ENCODE measurements around the gene BIRC7.

Gene BIRC7

DNA sequence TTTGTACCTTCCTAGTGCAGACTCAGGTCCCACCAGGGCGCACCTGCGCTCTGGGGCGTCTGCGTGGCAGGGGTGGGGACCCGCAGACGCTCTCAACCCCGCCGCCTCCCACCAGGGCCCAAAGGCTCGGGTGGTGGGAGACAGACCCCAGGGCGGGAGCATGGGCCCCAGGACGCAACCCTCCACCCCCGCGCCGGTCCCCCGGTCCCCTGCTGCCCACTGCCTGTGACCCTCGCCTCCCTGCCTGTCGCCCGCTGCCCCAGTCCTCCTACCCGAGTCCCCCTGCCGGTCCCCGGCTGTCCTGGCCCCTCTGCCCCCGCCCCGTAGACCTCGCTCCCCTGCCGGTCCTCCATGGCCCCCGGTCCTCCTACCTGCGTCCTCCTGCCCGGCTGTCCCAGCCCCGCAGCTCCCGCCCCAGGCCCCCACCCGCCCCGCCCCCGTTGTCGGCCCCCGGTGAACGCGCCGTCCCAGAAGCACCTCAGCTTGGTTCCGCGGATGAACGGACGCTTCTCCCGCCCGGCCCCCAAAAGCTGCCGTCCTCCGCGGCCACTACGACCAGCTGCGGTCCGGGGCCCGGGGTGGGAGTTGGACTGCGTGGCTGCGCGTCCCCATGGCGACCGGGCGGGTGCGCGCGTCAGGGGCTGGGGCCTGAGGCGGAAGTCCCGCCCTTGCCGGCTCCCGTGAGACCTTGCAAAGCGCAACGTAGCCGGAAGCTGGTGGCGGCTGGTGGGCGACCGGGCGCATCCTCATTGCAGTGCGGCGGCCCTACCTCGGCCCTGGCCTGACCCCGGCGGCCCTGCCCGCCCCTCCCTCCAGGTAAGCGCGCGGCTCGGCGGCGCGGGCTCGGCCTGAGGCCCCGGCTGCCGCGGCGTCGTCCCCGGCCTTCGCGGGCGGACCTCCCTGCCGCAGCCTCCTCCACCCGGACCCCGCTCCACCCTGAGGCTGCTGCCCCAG lies 36.7 kb downstream of the BIRC7 start, which contains the start of gene ARFGAP1:
Gene ARFGAP1 (plus strand): TSS at position 709 of the 954 bp plus-strand sequence. CDS start 2,768 bp downstream, outside the sequence.
- peak; percentile 84 to 87 for DNase-seq
- Mint-ChIP-seq H3K4me3 (peak within 1 kb of the TSS; percentile 85 to 97), H3K27me3 (no peaks in the 10 kb centered on the region), H3K27ac (peak within 1 kb of the TSS; percentile 96 to 97), H3K4me1 (peaks cover 34% of the 10 kb centered on the region), H3K9me3 (no peaks in the 10 kb centered on the region)
- ATAC-seq: peak; percentile 98

DNA sequence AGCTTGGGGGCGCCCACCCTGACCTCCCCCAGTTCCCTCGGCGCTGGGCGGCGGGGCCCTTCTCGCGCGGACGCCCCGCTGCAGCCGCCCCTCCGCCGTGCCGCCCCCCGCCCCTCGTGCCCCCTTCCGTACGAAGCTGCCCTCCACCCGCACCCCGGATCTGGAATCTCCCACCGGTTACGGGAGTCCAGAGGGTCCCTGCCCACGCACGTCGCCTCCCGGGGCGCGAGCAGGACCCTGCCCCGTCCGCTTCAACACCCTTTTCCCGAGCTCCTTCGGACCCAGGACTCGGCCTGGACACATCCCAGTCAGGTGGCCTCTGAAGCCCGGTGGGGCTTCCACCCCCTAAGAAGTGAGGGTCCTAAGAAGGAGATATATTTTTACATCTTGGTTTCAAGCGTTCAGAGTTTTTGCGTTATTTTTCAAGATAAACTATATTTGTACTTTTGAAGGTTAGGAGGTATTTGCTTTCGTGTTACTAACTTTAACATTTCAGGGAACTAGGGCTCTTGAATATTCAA lies 37.4 kb downstream of the BIRC7 start:
- DNase-seq (no peak), ATAC-seq (peak; percentile 1)
- Mint-ChIP-seq H3K4me3 (peak overlapping the region; percentile 85 to 97), H3K9me3 (no peaks in the 10 kb centered on the region), H3K4me1 (peaks cover 34% of the 10 kb centered on the region), H3K27me3 (no peaks in the 10 kb centered on the region), H3K27ac (peak overlapping the region; percentile 96 to 97)

GRCh38 chr20:63273635-63274380 lies 38.1 kb downstream of the BIRC7 start:
- no peaks in the 10 kb centered on the region for H3K27me3 Mint-ChIP-seq
- DNase-seq (no peak), ATAC-seq (no peak)
- H3K9me3 Mint-ChIP-seq: no peaks in the 10 kb centered on the region
- H3K4me3 Mint-ChIP-seq: peak overlapping the region; percentile 85 to 97
- H3K4me1 Mint-ChIP-seq: peaks cover 34% of the 10 kb centered on the region
- peak overlapping the region; percentile 96 to 97 for H3K27ac Mint-ChIP-seq

- no peak for ATAC-seq
- peak overlapping the region; percentile 26 to 53 for H3K4me3 Mint-ChIP-seq
- no peak for DNase-seq
- H3K9me3 Mint-ChIP-seq: no peaks in the 10 kb centered on the region
- H3K4me1 Mint-ChIP-seq: peaks cover 34% of the 10 kb centered on the region
- H3K27me3 Mint-ChIP-seq: no peaks in the 10 kb centered on the region
- peak overlapping the region in 1 of 2 donors; percentile 90 for H3K27ac Mint-ChIP-seq
Observed at GRCh38 chr20:63274381-63275228, 38.9 kb downstream of the BIRC7 start.

DNA sequence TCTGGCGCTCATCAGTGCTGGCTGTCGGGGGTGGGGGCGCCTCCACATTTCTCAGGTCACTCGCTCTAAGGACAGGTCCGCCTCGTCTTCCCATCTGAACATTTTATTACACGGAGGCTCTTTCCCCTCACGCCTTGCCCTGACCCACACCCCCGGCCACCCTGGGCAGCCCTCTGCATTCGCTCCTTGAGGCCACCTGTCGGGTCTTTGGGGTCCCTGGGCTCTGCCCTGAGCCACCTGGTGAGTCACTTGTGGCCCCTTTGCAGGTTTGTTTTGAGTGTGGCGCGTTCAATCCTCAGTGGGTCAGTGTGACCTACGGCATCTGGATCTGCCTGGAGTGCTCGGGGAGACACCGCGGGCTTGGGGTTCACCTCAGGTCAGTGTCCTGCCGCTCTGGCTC lies 40.1 kb downstream of the BIRC7 start:
- peak overlapping the region in 1 of 2 donors; percentile 33 for H3K4me3 Mint-ChIP-seq

DNA sequence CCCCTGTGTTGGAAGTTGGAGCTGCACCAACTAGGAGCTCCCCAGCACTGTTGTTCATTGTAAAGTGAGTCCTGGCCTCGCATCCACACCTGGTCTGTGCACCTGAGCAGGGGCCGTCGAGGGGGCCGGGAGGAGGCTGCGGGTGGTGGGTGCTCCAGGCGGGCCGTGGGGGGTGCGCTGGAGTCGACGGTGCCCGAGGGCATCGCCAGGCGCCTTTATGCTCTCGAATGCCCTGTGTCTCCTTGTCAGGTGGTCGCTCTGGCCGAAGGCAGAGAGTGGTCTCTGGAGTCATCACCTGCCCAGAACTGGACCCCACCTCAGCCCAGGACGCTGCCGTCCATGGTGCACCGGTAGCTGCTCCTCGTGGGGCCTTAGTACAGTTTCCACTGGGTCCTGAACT lies 41.3 kb downstream of the BIRC7 start:
- DNase-seq (no peak), ATAC-seq (no peak)
- no peak overlapping the region for H3K4me3 Mint-ChIP-seq
- H3K27ac Mint-ChIP-seq: no peak overlapping the region
- no peaks in the 10 kb centered on the region for H3K9me3 Mint-ChIP-seq
- no peaks in the 10 kb centered on the region for H3K27me3 Mint-ChIP-seq
- H3K4me1 Mint-ChIP-seq: peaks cover 27% of the 10 kb centered on the region

More for the DNA sequence above, 40.1 kb downstream of the BIRC7 start:
- no peak for DNase-seq
- Mint-ChIP-seq H3K27ac (no peak overlapping the region), H3K27me3 (no peaks in the 10 kb centered on the region), H3K9me3 (no peaks in the 10 kb centered on the region), H3K4me1 (peaks cover 34% of the 10 kb centered on the region)
- no peak for ATAC-seq

- ATAC-seq (no peak), DNase-seq (no peak)
- no peak overlapping the region for H3K27ac Mint-ChIP-seq
- peaks cover 27% of the 10 kb centered on the region for H3K4me1 Mint-ChIP-seq
- H3K4me3 Mint-ChIP-seq: no peak overlapping the region
- H3K27me3 Mint-ChIP-seq: no peaks in the 10 kb centered on the region
- no peaks in the 10 kb centered on the region for H3K9me3 Mint-ChIP-seq
Observed at GRCh38 chr20:63277466-63278272, 42.0 kb downstream of the BIRC7 start.

DNA sequence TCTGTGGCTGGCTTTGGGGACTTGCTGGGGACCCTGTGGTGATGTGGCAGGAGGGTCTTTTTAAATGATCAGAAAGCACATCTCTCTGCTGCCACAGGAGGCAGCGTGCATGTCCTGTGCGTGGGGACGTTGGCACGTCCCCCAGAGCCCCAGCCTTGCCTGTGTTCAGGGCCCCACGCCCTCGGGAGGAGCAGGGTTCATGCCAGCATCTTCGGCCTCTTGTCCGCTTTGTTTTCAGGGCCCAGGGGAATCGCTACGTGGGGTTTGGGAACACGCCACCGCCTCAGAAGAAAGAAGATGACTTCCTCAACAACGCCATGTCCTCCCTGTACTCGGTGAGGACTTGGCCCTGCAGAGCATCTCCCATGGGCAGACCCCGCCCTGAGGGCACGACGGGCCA lies 43.0 kb downstream of the BIRC7 start:
- Mint-ChIP-seq H3K9me3 (no peaks in the 10 kb centered on the region), H3K27me3 (no peaks in the 10 kb centered on the region), H3K4me1 (peaks cover 23% of the 10 kb centered on the region), H3K4me3 (no peak overlapping the region), H3K27ac (no peak overlapping the region)
- DNase-seq (no peak), ATAC-seq (no peak)

DNA sequence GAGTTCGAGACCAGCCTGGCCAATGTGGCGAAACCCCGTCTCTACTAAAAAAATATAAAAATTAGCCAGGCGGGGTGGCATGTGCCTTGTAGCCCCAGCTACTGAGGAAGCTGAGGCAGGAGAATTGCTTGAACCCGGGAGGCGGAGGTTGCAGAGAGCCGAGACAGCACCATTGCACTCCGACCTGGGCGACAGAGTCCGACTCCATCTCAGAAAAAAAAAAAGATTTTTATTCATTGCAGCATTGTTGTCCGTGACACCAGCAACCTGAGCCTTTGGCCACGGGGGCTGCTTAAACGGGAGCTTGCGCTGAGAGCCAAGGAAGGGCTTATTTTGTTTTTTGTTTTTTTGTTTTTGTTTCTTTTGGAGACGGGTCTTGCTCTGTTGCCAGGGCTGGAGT lies 44.2 kb downstream of the BIRC7 start:
- no peaks in the 10 kb centered on the region for H3K9me3 Mint-ChIP-seq
- no peak for DNase-seq
- H3K27me3 Mint-ChIP-seq: no peaks in the 10 kb centered on the region
- H3K4me1 Mint-ChIP-seq: peaks cover 10% of the 10 kb centered on the region
- H3K27ac Mint-ChIP-seq: no peak overlapping the region
- H3K4me3 Mint-ChIP-seq: no peak overlapping the region
- ATAC-seq: no peak

DNA sequence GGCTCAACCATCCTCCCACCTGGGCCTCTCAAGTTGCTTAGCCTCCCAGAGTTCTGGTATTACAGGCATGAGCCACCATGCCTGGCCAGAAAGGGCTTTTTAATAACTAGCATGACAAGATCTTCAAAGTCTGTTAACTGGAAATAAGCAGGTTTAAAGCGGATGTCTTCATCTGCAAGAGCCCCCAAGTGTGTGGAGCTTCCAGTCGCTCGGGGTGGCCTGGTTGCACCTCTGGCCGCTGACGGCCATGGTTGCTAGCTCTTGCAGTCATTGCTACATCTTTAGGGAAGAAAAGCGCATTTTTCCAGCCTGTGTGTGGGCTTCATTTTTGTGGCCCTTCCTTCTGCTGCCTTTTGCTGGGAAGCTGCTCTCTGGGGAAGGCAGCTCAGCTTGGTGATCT lies 44.7 kb downstream of the BIRC7 start:
- Mint-ChIP-seq H3K9me3 (no peaks in the 10 kb centered on the region), H3K4me3 (no peak overlapping the region), H3K27me3 (no peaks in the 10 kb centered on the region), H3K27ac (no peak overlapping the region), H3K4me1 (peaks cover 6% of the 10 kb centered on the region)
- DNase-seq (no peak), ATAC-seq (no peak)

DNA sequence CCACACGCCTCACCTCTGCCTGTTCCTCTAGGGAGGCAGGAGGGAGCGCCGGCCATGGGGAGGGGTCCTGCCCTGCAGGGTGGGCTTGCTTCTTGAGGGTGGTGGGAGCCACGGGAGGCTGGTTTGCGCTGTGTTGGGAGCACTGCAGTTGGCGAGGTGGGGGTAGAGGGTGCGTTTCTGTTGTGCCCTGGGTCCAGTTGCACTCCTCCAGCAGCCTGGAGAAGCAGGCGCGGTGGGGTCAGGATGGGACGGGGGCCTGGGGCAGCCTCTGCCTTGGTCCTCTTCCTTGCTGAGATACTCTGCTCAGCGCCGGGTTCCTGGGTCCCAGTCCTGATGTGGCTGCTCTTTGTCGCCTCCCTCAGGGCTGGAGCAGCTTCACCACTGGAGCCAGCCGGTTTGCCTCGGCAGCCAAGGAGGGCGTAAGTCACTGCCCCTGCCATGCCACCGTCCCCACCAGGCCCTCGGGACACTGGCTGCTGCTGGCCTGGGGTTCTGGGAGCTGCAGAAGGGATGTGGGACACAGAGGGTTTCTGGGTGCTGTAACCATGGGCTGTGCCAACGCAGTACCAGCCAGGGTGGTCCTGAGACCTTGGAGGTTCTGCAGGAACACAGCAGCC lies 45.3 kb downstream of the BIRC7 start:
- no peak for ATAC-seq
- Mint-ChIP-seq H3K4me3 (no peak overlapping the region), H3K9me3 (no peaks in the 10 kb centered on the region), H3K27ac (no peak overlapping the region), H3K4me1 (no peaks in the 10 kb centered on the region), H3K27me3 (no peaks in the 10 kb centered on the region)
- no peak for DNase-seq

GRCh38 chr20:63281742-63282665 lies 46.3 kb downstream of the BIRC7 start:
- no peak overlapping the region for H3K4me3 Mint-ChIP-seq

DNA sequence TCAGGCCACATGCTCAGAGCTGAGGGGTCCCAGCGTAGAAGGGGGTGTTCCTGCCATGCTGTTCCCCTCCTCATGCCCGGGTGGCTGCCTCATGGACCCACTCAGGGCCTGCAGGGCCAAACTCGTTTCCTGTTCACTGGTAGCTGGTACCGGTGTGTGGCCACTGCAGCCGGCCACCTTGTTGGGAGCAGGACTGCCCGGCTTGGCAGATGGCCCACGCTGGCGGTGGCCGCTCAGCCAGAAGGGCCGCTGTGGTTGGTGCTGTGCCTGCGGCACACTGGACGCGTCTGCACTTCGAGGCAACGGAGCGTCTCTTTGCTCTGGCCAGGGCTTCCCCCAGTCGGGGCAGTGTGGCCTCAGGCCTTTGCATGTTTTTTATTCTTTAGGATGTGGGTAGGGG lies 47.2 kb downstream of the BIRC7 start:
- Mint-ChIP-seq H3K4me3 (no peak overlapping the region), H3K27ac (no peak overlapping the region), H3K4me1 (no peaks in the 10 kb centered on the region), H3K27me3 (no peaks in the 10 kb centered on the region), H3K9me3 (no peaks in the 10 kb centered on the region)
- DNase-seq (no peak), ATAC-seq (no peak)

More at GRCh38 chr20:63281742-63282665, 46.3 kb downstream of the BIRC7 start:
- Mint-ChIP-seq H3K27me3 (no peaks in the 10 kb centered on the region), H3K27ac (peak overlapping the region in 1 of 2 donors; percentile 95), H3K9me3 (no peaks in the 10 kb centered on the region), H3K4me1 (no peaks in the 10 kb centered on the region)
- DNase-seq (no peak), ATAC-seq (no peak)
